GM18909 (cell line): ENCODE data around the gene CHRM1.

ENCODE experiments used
- ATAC-seq: cut with Tn5 transposase; IDR thresholded peaks from one replicate; pipeline ENCODE4 v1.9.1; 2021; ENCODE audit warnings: mild to moderate bottlenecking; ENCODE audit not compliant: unreplicated experiment, poor library complexity

Gene CHRM1

DNA sequence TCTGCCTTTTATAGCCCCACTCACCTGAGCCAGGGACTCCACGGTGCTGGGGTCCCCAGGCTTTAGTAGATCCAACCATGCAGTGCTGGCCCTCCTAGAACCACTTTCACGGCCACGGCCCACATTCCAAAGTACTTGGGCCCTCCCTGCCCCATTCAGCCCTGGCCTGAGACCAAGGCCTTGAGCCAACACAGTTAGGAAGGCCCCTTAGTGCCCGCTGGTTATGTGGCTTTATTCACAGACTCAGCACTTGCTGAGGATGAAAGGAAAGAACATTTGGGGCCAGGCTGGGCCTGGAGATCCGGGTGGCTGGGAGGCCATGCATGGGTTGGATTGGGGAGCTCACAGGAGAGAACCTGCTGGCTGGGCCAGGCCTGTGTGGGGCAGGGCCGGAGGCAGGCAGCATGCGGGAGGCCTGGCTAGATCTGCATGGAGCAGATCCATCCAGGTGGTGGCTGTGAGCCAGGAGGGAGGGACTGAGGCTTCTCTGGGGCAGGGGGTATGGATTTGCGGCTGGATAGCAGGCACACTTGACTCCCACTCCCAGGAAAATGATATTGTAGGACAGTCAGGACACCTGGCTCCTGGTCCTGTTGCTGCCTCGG, 12.6 kb downstream of the CHRM1 start:
- no peak for ATAC-seq

DNA sequence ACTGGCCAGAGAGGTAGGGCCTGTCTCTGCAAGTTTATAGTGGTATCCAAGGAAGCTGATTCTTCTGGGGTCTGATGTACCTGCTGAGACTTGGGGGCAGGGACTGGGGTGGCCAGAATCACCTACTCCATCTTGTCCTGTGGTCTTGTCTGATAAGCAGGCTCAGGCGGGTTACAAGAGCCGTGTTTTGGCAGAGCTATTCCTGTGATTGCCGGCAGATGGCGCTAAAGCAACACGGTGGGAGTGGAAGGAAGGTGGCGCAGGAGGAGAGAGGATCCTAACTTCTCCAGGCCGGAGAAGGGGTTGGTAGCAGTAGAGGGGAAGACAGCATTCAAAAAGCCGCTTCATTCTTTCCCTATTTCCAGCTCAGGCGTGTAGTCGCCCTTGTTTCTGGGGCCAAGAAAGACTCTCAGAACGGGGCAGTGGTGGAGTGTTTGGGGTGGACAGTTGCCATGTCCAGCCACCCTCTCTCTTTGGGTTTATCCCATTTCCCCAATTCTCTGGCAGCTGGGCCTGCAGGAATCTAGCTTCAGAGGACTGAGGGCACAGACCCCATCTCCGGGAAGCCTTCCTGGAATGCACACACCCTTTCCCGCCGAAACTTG, 15.1 kb downstream of the CHRM1 start:
- peak; percentile 41 for ATAC-seq

DNA sequence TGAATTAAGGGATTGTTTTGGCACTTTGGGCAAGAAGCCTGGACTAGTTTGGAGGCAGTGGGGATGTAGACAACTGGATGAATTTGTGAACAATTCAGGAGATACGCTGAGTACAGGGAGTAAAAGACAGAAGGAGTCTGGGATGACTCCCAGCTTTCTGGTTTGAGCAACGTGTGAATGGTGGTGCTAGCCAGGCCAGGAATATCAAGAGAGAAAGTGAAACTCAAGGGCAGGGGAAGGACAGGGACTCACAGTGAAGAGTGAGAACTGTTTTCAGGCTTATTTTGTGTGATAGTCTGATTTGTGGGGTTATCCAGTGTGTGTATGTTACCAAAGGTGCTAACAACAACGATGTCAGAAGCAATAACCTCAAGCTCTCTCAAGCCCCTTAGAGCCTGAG, 15.9 kb downstream of the CHRM1 start:
- no peak for ATAC-seq

DNA sequence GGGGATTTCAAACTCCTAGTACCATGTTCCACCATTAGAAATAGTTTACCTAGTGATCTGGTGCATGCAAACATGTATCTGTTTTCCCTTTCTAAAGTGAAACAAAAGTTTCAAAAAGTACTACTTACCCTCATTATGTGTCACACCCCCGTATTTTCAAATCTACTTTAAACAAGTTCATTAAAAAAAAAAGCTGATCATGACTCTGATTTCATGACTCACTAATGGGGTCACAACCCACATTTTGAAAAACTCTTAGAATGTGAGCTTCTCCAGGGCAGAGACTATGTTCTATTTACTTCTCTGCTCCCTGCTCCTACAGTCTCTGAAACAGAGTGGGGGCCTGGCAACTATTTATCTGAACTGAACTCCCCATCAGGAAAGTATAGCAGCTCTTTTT, 18.2 kb downstream of the CHRM1 start:
- no peak for ATAC-seq

DNA sequence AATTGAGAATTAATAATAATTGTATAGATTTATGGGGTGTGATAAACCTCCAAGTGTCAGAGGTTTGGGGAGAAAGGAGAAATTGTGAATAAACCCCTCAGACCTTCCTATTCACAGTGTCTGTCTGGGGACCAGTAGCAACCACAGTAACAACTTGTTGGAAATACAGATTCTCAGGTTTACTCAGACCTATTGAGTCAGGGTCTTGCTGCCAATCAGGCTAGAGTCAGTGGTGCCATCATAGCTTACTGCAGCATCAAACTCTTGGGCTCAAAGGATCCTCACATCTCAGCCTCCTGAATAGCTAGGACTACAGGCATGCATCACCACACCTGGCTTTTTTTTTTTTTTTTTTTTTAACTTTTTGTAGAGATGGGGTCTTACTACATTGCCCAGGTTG, 23.1 kb downstream of the CHRM1 start:
- no peak for ATAC-seq

DNA sequence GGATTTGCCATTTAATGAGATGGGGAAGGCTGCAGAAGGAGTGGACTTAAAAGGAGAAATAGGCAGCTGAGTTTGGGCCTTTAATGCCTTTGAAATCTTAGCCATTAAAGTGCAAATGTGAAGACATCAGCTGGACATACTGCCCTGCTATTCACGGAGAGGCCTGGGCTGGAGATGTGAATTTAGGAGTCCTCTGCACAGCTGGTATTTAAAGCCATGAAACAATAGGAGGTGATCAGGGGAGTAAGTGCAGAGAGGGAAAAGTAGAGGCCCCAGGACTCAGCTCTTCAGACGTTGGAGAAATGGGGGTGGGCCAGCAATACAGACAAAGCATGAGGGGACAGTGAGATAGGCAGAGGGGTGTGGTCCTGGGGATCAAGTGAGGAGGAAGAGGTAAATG, 23.9 kb downstream of the CHRM1 start:
- no peak for ATAC-seq

DNA sequence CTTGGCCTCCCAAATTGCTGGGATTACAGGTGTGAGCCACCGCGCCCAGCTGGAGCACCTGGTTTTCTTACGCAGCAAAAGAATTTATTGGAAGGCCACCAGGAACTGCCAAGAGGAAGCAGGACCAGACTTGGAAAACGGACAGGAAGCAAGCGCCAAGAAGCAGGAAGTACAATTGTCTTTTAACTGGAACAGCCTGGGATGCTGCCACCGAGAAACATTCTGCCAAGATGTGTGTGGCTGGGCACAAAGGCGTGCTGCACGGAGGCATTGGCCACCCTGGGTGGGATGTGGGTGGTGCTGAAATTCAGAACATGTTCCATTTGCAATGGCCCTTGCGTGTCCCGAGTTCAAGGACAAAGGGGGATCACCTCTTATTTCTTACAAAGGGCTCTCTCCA, 25.1 kb downstream of the CHRM1 start:
- no peak for ATAC-seq

DNA sequence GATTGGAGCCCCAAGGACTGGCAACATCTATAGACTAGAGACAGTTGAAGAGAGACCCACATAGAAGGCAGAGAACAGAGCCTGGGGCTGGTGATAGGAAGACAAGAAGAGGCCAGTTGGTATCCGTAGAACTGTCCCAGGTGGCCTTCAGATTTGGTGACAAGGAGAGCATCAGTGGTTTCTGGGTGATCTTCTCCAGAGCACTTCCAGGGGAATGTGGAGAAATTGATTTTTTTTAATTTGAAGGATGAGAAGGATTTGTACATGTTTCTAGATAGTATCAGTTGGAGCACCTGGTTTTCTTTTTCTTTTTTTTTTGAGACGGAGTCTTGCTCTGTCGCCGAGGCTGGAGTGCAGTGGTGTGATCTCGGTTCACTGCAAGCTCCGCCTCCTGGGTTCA, 25.7 kb downstream of the CHRM1 start:
- ATAC-seq, result no peak

DNA sequence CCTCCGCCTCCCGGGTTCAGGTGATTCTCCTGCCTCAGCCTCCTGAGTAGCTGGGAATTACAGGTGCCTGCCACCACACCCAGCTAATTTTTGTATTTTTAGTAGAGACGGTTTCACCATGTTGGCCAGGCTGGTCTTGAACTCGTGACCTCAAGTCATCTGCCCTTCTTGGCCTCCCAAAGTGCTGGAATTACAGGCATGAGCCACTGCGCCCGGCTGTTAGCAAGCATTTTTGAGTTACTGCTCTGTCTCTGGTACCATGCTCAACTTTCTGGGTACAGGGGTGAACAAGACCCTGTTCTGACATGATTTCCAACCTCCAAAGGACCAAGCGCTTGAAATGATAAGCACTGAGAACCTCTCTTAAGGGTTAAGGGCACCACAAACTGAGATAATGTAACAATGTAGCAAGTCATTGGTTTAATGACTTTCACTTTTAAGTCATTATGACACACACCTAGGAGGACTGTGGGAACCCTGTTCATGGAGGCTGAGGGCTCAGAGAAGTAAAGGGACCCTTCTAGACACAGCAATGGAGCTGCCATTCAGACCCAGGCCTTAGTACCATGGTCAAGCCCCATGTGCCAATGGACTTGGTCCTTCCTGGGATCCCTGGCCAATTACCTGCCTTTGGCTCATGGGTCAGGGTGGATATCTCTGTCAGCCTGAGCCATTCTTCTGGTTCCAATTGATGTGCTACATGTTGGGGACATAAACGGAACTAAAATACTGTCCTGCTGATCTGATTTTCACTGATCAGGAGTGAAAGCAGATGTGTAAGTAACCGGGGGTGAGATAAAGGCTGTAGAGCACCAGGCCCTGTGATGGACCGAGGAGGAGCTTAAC, 28.9 kb downstream of the CHRM1 start:
- no peak for ATAC-seq

DNA sequence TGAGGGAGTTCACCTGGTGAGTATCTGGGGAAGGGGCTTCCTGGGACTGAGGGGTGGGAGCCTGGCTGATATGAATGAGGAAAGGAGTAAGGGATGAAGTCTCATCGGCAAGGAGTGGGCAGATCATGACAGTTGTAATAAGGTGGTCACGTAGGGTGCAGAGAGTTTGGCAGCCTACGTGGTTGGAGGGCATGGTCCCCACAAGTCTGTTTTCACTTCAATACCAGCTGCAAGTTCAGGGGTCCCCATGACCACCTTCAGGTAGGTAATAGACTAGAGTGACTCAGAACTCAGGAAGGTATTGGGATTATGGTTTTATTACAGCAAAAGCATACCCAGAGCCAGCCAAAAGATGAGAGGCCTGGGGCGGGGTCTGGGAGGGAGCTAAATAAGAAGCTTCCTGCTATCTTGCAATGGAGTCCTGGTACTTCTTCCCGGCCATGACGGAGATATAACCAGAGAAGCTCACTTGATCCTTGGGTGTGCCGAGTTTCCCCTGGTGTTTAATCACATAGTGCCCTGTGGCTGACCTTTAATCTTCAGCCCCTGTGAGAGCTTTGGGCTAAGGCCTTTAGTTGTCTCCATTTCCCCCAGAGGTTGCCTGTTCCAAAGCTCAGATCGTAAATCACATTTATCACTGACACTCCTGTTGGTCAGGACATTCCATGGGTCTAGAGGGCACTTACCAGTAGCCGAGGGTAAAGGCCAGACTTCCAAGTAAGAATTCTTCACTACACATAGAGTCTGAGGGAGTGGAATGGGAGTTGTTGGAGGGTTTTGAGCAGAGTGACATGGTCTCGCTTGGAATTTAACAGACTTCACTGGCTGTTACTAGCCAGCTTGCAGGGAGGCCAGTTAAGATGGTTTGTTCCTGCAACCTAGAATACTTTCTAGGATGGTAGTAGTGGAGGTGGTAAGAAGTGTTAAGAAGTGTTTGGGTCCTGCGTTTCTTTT, 31.4 kb downstream of the CHRM1 start:
- ATAC-seq, result no peak

DNA sequence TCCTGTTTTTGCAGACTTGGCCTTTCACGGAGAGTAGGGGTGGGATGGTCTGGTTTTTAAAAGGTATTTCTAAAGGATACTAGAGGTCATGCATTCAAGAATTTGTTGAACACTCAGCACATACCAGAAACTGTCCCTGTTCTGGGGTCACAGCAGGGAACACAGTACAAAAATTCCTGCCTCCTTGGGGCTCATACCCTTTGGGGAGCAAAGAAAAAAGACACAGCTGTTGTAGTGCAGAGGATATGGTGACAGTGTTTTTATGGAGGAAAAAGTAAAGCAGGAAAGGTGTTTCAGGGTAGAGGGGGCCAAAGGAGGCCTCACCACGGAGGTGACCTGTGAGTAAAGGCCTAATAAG, 32.1 kb downstream of the CHRM1 start:
- ATAC-seq, result no peak

DNA sequence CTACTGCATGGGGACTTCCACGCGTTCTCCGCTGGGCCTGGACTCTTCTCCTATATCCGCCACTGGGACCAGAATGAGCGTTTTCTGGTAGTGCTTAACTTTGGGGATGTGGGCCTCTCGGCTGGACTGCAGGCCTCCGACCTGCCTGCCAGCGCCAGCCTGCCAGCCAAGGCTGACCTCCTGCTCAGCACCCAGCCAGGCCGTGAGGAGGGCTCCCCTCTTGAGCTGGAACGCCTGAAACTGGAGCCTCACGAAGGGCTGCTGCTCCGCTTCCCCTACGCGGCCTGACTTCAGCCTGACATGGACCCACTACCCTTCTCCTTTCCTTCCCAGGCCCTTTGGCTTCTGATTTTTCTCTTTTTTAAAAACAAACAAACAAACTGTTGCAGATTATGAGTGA, 32.8 kb downstream of the CHRM1 start:
- no peak for ATAC-seq

DNA sequence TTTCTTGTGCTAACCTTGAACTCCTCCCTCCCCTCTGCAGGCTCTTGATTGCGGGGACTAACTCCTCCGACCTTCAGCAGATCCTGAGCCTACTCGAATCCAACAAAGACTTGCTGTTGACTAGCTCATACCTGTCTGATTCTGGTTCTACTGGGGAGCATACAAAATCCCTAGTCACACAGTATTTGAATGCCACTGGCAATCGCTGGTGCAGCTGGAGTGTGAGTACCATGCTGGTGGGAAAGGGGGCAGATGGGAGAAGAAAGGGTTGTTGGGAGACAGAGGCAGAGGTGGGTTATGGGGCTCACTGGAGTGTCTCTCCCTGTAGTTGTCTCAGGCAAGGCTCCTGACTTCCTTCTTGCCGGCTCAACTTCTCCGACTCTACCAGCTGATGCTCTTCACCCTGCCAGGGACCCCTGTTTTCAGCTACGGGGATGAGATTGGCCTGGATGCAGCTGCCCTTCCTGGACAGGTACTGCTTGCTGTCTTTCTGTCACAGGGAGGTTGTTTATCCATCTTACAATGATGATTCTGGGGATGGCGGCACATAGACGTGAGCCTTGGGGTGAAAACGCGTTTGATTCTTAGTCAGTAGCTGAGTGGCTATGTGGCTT, 35.9 kb downstream of the CHRM1 start:
- no peak for ATAC-seq

DNA sequence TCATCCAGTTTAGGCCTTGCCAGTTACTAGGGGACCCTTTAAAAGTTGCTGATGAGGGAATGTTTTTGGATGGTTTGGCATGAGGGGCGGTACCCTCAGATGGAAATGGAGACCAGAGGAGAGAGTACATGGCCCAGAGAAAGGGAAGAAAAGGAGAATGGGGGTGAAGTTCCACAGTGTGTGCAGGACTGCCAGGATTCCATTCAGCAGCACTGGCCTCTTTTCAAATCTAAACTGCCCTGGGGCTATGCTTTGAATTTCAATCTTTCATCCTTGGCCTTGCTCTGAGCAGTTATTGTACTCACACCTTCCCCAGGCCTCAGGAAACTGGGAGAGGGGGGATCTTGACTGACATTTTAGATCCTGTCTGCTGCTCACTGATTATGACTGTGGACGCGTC, 37.5 kb downstream of the CHRM1 start:
- ATAC-seq, result no peak

DNA sequence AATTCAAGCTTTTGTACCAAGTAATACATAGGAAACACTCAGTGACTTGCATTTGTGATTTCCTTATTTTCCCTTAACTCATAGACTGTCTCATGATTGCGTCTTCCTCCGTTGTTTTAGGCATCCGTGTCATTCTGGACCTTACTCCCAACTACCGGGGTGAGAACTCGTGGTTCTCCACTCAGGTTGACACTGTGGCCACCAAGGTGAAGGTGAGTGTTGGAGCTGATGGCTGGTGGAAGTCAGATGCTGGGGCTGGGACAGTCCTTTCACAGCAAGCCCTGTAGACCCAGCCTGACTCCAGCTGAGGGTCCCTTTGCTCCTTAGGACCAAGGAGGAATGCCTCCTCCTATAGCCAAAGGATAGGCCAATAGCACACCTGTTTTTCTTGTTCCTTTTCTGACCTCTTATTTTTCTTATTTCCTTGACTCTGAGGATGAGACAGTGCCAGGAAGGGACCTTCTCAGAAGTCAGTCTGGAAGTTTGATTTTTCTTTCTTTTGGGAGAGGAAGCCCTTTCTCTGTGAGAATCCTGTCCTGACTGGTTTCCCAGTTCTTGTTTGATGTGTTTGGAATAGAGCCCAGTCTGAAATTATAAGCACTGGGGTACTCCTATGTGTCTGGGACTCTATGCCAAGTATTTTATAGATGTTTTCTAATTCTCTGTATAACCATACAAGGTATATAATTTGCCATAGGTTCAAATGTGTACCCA, 38.2 kb downstream of the CHRM1 start:
- ATAC-seq, result no peak

DNA sequence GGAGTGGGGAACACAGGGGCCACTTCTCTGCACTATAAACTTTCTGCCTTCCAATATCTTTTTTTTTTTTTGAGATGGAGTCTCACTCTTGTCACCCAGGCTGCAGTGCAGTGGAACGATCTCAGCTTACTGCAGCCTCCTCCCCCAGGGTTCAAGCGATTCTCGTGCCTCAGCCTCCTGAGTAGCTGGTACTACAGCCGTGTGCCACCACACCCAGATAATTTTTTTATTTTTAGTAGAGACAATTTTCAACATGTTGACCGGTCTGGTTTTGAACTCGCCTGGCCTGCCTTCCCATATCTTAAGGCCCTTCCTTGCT, 38.8 kb downstream of the CHRM1 start:
- ATAC-seq, result no peak

DNA sequence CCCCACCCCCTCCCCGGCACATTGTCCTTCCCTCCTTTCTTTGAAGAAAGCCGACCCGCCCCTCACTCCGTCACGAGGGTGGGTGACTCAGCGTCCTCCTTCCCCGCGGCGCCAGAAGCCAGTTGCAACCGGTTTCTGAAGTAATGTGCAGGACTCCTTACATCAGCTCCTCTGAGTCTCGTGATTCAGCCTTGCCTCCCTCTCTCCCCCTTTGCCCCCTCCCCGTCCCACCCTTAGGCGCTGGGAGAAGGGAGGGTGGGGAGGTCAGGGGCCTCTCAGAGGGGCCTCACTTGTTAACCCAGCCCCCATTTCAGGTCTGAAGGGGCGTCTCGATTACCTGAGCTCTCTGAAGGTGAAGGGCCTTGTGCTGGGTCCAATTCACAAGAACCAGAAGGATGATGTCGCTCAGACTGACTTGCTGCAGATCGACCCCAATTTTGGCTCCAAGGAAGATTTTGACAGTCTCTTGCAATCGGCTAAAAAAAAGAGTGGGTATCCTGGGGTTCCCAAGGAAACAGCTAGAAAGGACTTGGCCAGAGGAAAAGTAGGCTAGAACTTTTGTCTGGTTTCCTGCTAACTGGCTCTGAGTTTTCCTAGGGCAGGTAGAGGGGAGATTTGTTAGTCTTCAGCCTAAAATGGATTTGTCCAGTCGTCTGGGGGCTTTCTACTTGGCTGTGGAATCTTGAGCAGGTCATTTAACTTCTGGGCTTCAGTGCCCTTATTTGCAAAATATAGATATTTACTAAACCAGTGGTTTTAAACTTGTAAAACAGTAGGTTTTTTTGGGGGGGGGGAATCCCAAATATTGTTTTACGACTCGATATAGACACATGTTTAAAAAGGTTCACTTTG, 39.4 kb downstream of the CHRM1 start:
- peak; percentile 45 for ATAC-seq

DNA sequence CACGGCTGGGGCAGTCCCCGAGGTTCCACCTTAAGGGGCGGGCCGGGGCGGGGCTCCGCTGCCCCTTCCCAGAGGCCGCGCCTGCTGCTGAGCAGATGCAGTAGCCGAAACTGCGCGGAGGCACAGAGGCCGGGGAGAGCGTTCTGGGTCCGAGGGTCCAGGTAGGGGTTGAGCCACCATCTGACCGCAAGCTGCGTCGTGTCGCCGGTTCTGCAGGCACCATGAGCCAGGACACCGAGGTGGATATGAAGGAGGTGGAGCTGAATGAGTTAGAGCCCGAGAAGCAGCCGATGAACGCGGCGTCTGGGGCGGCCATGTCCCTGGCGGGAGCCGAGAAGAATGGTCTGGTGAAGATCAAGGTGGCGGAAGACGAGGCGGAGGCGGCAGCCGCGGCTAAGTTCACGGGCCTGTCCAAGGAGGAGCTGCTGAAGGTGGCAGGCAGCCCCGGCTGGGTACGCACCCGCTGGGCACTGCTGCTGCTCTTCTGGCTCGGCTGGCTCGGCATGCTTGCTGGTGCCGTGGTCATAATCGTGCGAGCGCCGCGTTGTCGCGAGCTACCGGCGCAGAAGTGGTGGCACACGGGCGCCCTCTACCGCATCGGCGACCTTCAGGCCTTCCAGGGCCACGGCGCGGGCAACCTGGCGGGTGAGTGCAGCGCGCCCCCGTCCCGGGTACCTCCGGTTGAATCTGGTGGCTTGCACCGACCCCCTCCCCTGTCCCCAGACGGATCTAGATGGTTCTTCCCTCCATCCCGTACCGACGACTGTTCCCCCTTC, 40.2 kb downstream of the CHRM1 start, which contains the start of gene SLC3A2:
Gene SLC3A2 (plus strand): TSS at position 94 of the 776 bp plus-strand sequence. CDS start 128 bp downstream, at position 222.
- ATAC-seq, result peak; percentile 75
